HG03432 (cell line): ENCODE data around the gene PSMC6.

Experiments used
- ATAC-seq: cut with Tn5 transposase; IDR thresholded peaks from one replicate; pipeline ENCODE4 v1.9.1; 2021; ENCODE audit warnings: mild to moderate bottlenecking, moderate library complexity; ENCODE audit not compliant: unreplicated experiment

The PSMC6 gene

DNA sequence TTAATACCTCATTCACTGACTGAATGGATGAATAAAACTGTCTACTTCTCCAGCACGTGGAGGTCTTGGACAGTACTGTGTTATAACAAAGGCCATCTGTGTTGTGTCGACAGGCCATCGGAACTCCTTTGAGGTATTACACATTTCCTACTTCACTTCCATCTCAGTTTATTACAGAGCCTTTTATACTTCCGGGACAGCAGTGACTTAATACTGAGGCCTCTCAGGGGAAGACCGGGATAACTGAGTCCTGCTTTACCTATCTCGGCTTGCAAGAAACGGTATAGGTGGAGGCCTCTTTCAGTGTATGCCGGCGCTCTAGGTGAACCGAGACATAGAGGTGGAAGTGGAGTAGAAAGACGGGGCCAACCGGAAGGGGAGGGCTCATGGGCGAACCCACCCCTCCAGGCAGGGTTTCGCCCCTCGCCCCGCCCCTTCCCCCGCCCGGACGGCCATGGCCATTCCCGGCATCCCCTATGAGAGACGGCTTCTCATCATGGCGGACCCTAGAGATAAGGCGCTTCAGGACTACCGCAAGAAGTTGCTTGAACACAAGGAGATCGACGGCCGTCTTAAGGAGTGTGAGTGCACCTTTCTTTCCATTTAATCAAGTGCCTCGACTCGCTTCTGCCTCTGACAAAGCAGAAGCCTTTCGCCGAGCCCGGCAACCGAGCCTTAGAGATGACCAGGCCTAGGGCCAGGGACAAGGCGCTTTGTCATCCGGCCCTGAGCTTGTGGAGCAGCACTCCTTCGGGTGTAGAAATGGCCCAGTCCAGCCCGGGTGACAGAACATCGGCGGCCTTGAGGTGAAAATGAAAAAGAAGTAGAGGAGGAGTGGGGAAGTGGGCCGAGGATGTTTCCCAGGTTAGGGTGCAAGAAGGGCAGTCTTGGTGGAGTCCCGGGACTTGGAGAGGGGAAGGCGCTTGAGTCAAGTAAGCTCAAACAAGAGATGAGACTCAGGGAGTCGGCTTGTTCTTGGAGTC, at the start of gene PSMC6:
Gene PSMC6, plus strand, starts transcription at position 477 of the 983 bp plus-strand sequence. Its CDS starts 20 bp downstream, at position 497.
- ATAC-seq = peak; percentile 97

- ATAC-seq = no peak
Measured at GRCh38 chr14:52660325-52660724, 46.7 kb upstream of the PSMC6 start.

- ATAC-seq = no peak
Measured at GRCh38 chr14:52660832-52661231, 46.2 kb upstream of the PSMC6 start.

DNA sequence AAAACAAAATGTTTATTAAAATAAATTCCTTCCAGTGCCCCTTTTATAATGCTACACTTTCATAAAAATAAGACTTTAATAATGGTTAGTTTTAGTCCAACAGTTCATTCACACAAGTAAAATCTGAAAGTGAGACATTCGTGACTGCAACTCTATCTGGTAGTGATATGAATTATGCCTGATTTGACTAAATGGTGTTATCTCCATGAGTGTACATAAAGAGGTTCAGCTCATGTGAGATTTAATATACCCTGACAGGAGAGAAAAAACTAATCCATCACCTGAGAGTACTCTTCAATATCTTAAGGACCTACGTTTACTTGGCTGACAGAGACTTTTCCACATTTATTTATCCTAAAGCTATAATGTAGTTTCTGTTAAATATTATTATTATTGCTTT, 45.7 kb upstream of the PSMC6 start:
- ATAC-seq = no peak

DNA sequence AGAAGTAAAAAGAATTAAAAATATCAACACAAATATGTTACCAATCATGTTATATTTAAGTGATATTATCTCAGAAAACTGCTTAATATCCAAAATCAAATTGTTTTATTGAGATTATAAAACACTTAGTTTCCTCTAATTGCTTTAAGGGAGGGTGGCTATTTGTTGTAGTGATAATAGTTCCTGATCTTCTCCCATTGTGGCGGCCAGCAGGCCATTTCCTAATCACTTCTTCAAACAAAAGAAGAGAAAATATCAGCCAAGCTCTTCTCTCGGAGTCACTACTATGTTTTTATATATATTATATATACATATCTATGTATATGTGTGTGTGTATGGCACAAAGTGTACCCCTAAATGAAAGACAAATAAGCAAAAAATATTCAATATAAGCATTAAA, 43.1 kb upstream of the PSMC6 start:
- no peak for ATAC-seq

GRCh38 chr14:52678591-52678990, 28.4 kb upstream of the PSMC6 start:
- ATAC-seq = no peak

DNA sequence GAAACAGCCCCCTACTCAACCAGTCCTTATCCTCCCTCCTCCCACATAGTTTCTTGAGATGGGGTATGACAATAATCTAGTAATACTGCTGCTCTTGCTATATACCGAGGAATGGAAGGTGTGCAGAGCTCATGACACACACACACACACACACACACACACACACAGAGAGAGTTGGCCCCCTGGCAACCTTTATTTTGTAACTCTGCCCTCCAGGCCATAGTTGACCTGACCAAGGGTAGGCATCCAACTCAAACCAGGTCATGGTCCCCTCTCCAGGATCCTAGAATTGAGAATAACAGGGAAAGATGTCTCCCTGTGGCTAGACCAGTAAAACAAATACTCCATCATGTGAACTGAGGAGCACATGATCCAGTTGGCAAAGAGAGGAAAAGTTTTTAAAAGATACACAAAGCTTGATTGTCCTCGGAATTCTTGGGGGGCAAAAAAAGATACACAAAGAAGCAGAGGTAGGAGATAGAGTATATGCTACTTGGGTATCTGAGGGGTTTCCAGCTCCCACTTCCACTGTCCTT, 22.9 kb upstream of the PSMC6 start:
- no peak for ATAC-seq

- ATAC-seq = no peak
Measured at GRCh38 chr14:52686176-52686575, 20.8 kb upstream of the PSMC6 start.

- no peak for ATAC-seq
Measured at GRCh38 chr14:52690983-52691760, 15.8 kb upstream of the PSMC6 start.

- ATAC-seq = no peak
Measured at GRCh38 chr14:52692248-52692962, 14.6 kb upstream of the PSMC6 start.

DNA sequence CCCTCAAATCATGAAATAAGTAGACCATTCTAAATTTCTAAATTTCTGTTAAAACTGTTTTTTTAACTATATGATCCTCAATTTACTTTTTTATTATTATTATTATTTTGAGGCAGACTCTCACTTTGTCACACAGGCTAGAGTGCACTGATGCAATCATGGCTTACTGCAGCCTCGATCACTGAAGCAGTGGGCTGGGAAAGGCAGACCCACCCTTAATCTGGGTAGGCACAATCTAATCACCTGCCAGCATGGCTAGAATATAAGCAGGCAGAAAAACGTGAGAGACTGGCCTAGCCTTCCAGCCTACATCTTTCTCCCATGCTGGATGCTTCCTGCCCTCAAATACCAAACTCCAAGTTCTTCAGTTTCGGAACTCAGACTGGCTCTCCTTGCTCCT, 14.0 kb upstream of the PSMC6 start:
- ATAC-seq = no peak

- ATAC-seq = no peak
Measured at GRCh38 chr14:52693532-52693931, 13.5 kb upstream of the PSMC6 start.

DNA sequence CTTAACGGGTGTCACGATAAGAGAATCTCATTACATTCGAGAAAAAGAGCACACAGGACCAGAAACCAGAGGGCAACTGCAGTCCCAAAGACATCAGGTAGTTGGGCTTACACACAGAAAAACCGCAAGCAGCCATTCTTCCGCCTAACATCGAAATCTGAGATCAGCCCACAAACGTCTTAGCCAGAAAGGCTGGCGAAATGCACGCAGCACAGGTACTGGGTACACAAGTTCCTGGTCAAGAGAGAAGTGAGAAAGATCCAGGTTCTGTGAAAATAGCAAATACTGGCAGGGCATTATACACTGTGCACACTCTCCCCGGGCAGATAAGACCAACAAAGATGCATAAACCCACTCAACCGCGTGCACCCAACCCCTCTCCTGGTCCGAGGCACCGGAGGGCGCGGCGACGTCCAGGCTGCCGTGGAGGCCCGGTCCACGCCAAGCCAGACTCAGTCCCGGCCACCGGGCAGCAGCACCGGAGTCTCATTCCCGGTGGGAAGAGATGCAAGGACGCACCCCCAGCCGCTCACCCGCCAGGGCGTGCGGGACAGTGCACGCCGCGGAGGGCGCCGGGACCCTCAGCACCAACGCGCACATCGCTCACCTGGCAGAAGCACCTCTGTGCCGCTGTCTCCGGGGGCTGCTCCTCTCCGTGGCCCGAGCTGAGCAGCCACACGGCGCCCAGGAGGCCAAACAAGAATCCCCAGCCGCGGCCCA, 12.1 kb upstream of the PSMC6 start:
- ATAC-seq = peak; percentile 55

GRCh38 chr14:52695481-52696091, 11.4 kb upstream of the PSMC6 start, which contains the start of gene ERO1A:
ERO1A (minus strand) TSS chr14:52695558; CDS start chr14:52695481, 77 bp downstream.
- ATAC-seq = peak; percentile 80

DNA sequence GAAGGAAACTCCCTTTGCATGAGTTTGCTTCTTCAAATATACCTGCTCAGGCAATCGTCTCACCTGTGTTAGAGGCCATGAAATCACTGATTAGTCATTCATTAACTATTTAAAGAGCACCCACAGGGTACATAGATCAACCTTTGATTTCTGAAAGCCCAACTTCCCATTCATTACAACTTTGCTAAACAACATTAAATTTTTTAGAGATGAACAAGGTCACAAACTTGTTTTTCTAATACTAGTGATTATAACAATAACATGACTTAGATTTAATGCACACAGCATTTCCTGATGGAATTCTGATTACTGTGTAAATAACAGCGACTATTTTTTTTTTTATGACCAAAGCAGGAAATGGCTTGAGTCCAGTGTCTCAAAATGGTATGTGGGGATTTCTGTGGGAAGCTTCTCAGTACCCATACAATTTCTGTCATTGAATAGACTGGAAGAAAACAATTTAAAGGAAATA, 6.3 kb upstream of the PSMC6 start:
- ATAC-seq = no peak

DNA sequence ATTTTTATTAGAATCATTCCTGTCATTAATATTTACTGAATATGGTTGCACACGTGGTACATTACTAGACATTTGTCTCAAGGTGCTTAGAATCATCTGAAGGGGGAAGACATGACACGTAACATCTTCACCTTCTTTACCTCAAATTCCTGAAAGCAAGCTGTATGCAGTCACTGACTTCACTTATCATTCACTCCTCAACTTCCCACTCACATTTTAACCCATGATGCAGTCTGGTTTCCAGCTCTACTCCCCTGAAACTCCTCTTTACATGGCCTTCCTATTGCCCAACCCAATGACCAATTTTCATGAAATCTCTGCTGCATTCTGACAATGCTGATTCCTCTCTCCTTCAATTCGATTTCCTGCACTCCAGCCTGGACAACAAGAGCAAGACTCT, 5.8 kb upstream of the PSMC6 start:
- no peak for ATAC-seq

DNA sequence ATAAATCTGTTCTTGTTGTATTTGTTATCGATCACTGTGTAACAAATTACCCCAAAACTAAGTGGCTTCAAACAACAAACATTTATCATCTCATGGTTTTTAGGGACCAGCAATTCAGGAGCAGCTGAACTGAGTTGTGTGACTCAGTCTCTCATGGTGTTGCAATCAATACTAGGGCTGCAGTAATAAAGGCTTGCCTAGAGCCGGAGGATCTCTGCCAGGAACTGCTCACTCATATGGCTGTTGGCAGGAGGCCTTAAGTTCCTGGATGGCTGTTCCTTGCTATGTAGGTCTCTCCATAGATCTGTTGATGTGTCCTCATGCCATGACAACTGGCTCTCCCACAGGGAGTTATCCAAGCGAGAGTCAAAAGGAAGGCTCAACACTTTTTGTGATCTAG, 3.8 kb upstream of the PSMC6 start:
- ATAC-seq = no peak

DNA sequence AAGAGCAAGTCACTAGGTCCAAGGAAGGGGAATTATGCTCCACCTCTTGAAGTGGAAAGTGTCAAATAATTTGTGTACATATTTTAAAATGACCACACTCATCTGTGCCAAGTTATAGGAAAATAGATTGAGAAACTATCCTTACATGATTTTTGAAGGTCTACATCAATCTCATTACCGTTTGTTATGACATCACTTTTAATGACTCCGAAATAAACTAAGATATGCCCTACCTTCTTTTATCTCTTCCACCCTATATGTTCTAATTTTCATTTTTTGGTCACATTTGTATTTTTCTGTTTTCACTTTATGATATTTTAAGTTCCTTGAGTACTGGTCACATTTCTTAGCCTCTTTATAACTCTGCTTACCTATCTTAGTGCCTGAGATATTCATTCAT, 3.3 kb upstream of the PSMC6 start:
- no peak for ATAC-seq

GRCh38 chr14:52706286-52706685, 714 bp upstream of the PSMC6 start:
- ATAC-seq = no peak

GRCh38 chr14:52711666-52712065, 4.7 kb downstream of the PSMC6 start:
- no peak for ATAC-seq
